Peyer's patch (tissue), 4 donors: ENCODE measurements around the gene AP5S1.

Experiments
- CTCF ChIP-seq, 6 experiments: fragments of 450-650 bp in 4 of 6; fragments of 200-600 bp in 2 of 6; sonication (generic) in 1 of 6; IDR thresholded peaks; one replicate each; pipeline ENCODE4 v1.5.1; 2017 to 2019; ENCODE audit warnings: antibody characterized with exemption in 6 of 6, mild to moderate bottlenecking in 3 of 6, moderate library complexity in 1 of 6
- POLR2A ChIP-seq, 2 donors: fragments of 450-650 bp; IDR thresholded peaks; one replicate each; pipeline ENCODE4 v1.5.1; 2017; ENCODE audit warnings: antibody characterized with exemption in 2 of 2, mild to moderate bottlenecking in 2 of 2, moderate library complexity in 2 of 2

- TF ChIP-seq CTCF (IDR thresholded peaks at IDR 0.05), result no peak
- no peak for TF ChIP-seq POLR2A (IDR thresholded peaks at IDR 0.05)
Observed at GRCh38 chr20:3867802-3868201, 47.5 kb downstream of the AP5S1 start.
